Type B pancreatic cell (in vitro differentiated cells): ENCODE results near the gene SESN3. TPM values are rescaled to one million over a fixed set of nuclear protein-coding genes. Genes with fewer than 3 reads are reported as not detected.

Source experiments
- DNase-seq: peaks from one replicate; pipeline ENCODE4 v3.0.0; 2021; ENCODE audit warnings: mixed read lengths; ENCODE audit not compliant: unreplicated experiment; ENCODE audit errors: extremely low spot score
- H3K27ac Mint-ChIP-seq: 2 replicates; pipeline ENCODE4 v1.8.0; 2021; ENCODE audit warnings: mild to moderate bottlenecking, mixed read lengths
- H3K27me3 Mint-ChIP-seq: 2 replicates; pipeline ENCODE4 v1.8.0; 2021; ENCODE audit warnings: mixed read lengths
- H3K36me3 Mint-ChIP-seq: 2 replicates; pipeline ENCODE4 v1.8.0; 2021; ENCODE audit warnings: mixed read lengths
- H3K4me1 Mint-ChIP-seq: one replicate; pipeline ENCODE4 v1.8.0; 2021; ENCODE audit warnings: mixed read lengths; ENCODE audit not compliant: unreplicated experiment
- H3K4me3 Mint-ChIP-seq: 2 replicates; pipeline ENCODE4 v1.8.0; 2021; ENCODE audit warnings: mild to moderate bottlenecking, mixed read lengths
- H3K9me3 Mint-ChIP-seq: 2 replicates; pipeline ENCODE4 v1.8.0; 2021; ENCODE audit warnings: mixed read lengths
- total RNA-seq: library from RNA; stranded (reverse); gene quantifications from 2 replicates; pipeline ENCODE4 v1.2.1, GENCODE V29; 2021; ENCODE audit warnings: low replicate concordance
- TF ChIP-seq, protein P1 (sequence below): fragments of 200-600 bp; sonication (generic); conservative IDR thresholded peaks from 2 replicates; pipeline ENCODE4 v1.5.0; 2021; ENCODE audit warnings: antibody characterized with exemption, mild to moderate bottlenecking

SESN3 gene
- total RNA-seq, 1 donor from 2014 or later, result 107 TPM

DNA sequence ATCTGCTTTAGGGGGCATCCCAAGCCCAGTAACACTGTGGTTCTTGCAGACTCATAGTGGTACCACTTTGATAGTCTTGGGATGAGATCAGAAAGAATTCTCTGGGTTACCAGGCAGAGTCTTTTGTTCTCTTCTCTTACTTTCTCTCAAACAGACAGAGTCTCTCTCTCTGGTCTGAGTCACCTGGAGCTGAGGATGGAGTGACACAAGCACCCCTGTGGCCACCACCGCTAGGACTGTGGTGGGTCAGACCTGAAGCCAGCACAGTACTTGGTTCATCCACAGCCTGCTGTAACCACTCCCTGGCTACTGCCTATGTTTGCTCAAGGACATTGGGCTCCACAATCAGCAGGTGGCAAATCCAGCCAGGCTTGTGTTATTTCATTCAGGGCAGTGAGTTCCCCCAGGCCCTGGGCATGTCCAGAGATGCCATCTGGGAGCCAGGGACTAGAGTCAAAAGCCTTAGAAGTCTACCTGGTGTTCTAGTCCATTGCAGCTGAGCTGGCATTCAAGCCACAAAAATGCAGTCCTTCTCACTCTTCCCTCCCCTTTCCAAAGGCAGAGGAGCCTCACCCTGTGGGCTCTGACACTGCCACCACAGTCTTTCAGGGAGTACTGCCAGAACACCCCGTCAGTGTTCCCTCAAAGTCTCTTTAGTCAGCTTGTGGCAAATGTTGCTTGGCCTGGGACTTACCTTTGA, 111.5 kb downstream of the SESN3 start:
- H3K36me3 Mint-ChIP-seq, result no peaks in the 10 kb centered on the region
- TF ChIP-seq, protein P1, sequence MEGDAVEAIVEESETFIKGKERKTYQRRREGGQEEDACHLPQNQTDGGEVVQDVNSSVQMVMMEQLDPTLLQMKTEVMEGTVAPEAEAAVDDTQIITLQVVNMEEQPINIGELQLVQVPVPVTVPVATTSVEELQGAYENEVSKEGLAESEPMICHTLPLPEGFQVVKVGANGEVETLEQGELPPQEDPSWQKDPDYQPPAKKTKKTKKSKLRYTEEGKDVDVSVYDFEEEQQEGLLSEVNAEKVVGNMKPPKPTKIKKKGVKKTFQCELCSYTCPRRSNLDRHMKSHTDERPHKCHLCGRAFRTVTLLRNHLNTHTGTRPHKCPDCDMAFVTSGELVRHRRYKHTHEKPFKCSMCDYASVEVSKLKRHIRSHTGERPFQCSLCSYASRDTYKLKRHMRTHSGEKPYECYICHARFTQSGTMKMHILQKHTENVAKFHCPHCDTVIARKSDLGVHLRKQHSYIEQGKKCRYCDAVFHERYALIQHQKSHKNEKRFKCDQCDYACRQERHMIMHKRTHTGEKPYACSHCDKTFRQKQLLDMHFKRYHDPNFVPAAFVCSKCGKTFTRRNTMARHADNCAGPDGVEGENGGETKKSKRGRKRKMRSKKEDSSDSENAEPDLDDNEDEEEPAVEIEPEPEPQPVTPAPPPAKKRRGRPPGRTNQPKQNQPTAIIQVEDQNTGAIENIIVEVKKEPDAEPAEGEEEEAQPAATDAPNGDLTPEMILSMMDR, result no peak
- peaks cover 11% of the 10 kb centered on the region for H3K4me1 Mint-ChIP-seq
- H3K9me3 Mint-ChIP-seq, result peaks cover 4% of the 10 kb centered on the region
- no peak overlapping the region for H3K27ac Mint-ChIP-seq
- H3K27me3 Mint-ChIP-seq, result no peaks in the 10 kb centered on the region
- DNase-seq, result no peak
- H3K4me3 Mint-ChIP-seq, result no peak overlapping the region

- Mint-ChIP-seq H3K9me3 (peaks cover 4% of the 10 kb centered on the region), H3K4me1 (peaks cover 2% of the 10 kb centered on the region), H3K36me3 (no peaks in the 10 kb centered on the region), H3K27ac (no peak overlapping the region), H3K27me3 (no peaks in the 10 kb centered on the region), H3K4me3 (no peak overlapping the region)
- DNase-seq, result no peak
- TF ChIP-seq, protein P1, result no peak
Observed at GRCh38 chr11:95115597-95115996, 115.4 kb downstream of the SESN3 start.

Other genes starting within 250 kb of the SESN3 start
- not detected in 2 replicates for gene KDM4E, start 205.9 kb downstream of the SESN3 start, total RNA-seq
- not detected in 2 replicates for gene KDM4F, start 181.8 kb downstream of the SESN3 start, total RNA-seq
- 43.7 and 68.9 TPM in 2 replicates for gene SRSF8, start 164.3 kb downstream of the SESN3 start, total RNA-seq
- 12.0 and 23.6 TPM in 2 replicates for gene ENDOD1, start 141.4 kb downstream of the SESN3 start, total RNA-seq